Measurements from ENCODE around the gene GRIA1. TPM values are rescaled to one million over a fixed set of nuclear protein-coding genes. Genes with fewer than 3 reads are reported as not detected.

GRIA1 gene
- total RNA-seq, 1 donor from 2014 or later = not detected

DNA sequence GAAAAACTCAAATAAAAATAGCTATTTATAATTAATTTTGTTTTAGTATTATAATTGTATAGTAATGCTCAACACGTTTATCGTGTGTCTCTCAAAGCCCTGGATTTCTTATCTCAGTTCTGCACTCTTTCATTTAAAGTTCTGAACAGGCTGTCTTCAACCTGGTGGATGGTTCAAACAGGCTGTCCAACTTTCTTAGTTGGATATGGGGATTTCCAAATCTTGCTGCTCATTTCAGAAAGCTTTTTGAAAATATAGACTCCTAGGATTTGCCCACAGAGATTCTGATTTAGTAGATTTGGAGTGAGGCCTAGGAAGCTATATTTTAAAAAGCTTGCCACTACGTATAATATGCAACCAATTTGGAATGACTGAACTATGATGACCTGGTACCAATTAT lies 120.3 kb downstream of the GRIA1 start:
- DNase-seq (ENCODE audit: low read depth in 2 of 2) = no peak

DNA sequence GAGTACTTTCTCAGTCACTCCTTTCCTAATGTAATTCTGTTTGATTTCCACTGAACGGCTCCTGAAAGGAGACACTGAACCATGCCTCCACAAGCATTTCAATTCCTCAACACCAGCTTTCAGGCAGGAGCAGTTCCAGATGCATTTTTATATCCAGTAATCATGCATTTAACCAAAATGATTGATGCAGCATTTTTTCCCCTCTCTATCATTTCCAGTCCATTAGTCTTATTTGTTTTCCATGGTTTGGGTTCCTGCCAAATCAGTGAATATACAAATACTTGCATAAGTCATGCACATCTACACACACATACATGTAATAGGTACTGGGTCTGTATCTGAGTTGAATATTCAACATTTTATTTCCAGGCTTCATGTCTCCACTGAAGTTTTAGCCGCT lies 122.7 kb downstream of the GRIA1 start:
- peak in 1 of 2 donors; percentile 52 for DNase-seq (ENCODE audit: low read depth in 2 of 2)

DNA sequence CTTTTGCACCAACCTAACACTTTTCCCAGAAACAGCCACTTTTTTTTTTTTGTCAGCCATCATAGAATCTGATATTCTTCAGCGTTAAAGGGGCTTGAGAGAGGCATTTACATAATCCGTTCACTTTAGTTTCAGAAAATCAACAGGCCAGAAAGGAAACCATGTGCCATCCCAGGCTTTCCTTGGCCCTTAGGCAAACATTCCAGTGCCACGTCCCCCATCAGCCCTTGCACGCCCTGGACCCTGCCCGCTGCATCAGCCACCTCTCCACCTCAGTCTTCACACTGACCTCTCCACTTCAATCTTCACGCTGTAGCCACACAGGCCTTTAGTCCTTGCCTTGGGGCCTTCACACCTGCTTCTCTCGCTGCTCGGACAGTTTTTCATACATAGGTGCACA lies 123.2 kb downstream of the GRIA1 start:
- DNase-seq (ENCODE audit: low read depth in 2 of 2) = no peak

DNA sequence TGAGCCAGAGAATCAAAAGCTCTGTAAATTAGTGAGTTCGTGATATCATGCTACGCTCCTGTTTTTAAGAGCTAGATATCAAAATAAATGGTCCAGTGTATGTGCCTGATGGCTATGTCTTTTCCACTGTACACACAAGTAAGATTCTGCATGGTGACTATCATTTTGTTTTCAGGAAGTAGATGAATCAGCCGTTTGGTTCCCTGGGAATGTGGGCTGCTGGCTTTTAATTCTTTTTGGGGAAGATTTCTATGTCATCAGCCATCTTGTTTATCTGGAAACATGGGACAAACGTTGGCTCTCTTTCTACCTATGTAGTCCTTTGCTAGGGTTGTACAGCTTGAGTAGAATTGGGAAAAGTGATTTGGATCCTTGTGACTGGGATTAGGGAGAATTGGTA lies 126.7 kb downstream of the GRIA1 start:
- DNase-seq (ENCODE audit: low read depth in 2 of 2) = peak; percentile 38 to 74

DNA sequence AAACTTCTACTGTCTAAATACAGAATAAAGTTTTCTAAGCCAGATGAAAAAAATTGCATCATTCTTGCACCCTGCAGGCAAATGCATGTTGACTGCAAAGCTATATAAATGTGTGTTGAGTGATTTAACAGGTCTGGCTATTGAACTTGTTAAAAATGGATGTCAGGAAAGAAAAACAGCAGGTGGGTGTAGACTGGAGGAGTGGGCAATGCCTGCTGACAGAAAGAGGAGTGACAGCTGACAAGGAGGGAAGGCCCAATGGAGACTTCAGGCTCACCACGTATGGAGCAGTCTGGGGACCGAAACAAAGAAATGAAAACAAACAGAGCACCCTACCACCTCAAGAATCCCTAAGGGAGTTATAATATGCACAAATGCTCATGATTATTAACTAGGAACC lies 127.8 kb downstream of the GRIA1 start:
- DNase-seq (ENCODE audit: low read depth in 2 of 2) = no peak

DNA sequence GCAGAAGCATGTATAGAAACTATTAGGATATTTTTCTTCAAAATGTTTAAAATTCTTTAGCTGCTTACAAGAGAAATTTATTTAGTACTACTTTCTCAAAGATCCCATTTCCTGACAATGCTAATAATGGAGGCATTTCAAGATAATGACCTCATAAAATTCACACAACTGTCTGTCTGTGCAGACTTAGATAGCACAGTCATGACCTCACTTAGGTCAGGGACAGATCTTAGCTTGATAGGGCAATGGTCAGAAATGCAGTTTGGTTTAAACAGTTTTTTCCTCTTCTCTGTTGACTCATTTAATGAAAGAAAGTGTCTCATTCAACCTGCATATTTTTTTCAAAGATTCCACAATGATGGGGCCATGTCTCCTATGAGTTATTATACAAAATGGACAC lies 128.4 kb downstream of the GRIA1 start:
- peak in 1 of 2 donors; percentile 74 for DNase-seq (ENCODE audit: low read depth in 2 of 2)

DNA sequence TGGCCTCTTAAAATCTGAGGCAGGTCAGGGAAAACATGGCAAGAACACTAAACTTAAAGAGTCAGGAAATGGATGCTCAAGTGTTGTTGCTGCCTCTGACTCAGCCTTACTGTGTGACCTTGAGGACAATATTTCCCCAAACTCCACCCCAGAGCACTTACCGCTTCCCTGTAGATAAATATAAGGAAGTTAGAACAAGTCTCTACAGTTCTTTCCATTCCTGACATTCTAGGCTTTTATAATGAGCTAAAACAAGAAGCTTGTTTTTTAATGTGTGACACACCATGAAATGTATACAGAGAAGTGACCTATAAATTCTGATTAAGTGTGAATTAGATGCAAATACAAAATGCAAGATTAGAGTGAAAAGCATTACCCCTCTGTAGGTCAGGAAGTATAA lies 129.3 kb downstream of the GRIA1 start:
- peak in 1 of 2 donors; percentile 85 for DNase-seq (ENCODE audit: low read depth in 2 of 2)

DNA sequence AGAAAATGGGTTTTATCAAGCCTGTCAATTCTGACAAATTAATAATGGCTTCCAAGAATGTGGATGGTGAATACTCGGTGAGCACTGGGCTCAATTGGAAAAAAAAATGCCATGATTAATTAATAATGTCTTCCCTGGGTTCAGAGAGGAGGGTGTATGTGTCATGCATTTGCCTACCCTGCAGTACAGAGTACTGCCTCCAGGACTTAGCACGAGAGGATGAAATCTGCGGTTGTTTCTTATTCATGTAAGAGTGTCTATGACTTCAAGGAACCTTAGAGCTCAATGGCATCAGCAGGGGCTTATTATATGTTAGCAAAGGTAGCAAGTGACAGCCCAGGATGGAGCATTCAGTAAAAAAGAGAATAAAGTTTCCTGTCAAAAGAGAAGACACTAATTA lies 132.7 kb downstream of the GRIA1 start:
- no peak for DNase-seq (ENCODE audit: low read depth in 2 of 2)

DNA sequence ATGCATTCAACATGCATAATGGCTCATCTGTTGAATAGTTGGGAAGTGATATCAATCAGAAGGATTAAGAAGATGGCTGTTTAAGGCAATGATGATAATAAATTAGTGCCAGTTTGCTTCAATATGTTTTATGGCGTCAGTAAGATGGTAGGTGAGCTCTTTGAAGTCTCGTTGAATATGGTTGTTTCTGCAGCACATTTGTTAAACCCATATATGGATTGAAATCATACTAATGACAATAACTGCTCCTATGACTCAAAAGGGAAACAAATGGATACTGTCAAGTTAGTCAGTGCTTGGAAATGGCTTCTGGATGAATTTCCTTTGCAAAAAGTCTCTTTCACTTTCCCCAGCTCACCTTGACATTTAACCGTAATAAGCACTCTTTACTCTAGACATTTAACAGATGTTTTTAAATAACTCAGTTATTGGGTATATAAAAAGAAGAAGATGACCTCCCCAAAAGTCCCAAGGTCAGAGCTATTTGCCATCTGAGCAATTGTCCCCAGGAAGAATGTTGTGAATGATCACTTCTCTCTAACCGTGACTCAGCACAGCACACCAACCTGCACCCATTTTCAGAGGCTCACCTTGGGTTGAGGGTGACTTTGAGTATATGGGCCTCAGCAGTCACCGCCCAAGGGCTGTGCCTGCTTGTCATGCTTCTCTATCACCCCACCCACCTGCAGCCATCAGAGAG lies 133.4 kb downstream of the GRIA1 start:
- peak; percentile 9 to 80 for DNase-seq (ENCODE audit: low read depth in 2 of 2)

DNA sequence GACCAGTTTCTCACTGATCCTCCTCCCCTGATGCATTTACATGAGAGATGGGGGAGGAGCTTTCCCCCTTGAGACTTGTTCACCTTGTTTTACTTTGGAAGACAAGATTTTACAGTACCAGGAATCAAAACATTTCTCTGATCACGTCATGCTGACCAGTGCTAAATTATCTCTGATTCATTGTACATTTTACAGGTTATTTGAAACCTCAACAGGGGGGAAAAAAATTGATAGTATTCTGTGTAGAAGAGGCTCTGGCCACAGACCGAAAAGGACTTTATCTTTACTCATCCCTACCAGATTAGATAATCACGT lies 133.9 kb downstream of the GRIA1 start:
- no peak for DNase-seq (ENCODE audit: low read depth in 2 of 2)

DNA sequence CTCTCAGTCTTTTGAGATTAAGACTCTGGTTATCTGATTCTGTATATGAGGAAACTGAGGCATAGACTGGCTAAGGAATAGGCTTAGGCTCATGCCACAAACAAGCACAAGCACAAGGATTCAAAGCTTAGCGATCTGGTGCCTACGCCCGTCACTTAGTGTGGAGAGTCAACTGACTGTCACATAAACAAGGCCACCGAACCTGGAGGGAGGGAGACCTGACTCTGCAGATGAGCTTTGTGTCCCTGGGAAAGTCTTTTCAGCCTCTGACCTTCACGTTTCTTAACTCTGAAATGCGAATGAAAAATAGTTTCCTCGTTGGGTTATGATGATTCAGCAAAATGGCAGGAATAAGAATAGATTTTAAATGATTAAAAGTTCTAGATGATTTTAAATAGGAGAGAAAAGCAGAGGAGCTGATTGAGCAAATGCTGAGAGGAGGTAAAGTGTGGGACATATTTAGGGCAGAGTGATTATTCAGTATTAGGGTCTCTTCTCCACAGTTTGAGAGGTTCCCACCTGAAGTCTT lies 135.4 kb downstream of the GRIA1 start:
- DNase-seq (ENCODE audit: low read depth in 2 of 2) = no peak

DNA sequence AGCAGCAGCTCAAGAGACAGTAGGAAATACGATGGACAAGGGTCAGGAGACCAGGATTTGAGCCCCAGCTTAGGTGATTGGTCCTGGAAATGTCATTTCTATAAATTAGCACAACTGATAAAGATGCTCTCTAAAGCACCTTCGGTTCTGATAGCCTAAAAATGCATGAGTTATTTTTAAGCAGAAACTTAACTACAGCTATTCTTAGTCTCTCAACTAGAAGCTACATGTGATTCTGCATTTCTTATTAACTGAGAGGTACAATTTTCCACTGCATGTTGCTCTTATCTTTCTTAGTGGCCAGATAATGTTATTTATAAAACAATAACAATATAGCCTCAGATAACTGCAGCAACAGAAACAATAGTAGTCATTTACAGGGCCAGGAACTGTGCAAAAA lies 136.4 kb downstream of the GRIA1 start:
- DNase-seq (ENCODE audit: low read depth in 2 of 2) = no peak

DNA sequence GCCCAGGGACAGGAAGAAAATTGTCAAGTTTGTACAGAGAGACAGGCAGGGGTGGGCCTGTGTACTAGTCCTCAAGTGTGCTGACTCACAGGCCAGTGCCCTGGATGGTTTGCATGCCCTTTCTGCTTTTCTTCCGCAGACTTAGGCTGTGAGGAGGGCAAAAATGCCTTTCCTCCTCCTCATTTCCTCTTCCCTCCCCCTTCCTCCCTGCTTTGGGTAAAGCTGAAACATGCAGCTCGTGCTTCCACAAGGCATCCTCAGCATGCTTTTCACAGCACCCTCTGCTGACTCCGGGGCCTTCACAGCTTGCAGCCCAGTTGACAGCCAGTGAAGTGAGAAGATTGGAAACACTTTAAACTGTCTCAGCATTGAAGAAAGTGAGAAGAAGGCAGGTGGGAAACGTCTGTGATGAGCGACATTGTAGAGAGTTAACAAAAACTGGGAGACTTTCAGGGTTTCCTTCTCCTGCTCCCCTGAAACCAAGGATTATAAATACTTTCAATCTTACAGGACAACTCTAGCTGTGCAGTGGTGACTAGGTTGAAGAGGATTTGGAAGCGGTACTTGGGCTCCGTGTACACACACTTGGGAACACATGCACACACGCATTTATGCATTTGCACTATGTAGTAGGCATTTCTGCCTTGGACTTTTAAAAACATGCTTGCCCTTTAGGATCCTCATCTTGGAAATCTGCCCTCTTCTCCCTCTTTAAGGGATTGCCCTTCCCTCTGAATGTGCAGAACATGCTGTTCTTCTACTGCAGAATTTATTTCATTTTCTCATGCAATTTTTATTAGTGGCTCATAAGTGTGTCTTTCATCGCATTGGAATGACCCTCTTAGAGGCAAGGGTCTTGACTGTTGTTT lies 138.8 kb downstream of the GRIA1 start:
- peak; percentile 40 to 91 for DNase-seq (ENCODE audit: low read depth in 2 of 2)

DNA sequence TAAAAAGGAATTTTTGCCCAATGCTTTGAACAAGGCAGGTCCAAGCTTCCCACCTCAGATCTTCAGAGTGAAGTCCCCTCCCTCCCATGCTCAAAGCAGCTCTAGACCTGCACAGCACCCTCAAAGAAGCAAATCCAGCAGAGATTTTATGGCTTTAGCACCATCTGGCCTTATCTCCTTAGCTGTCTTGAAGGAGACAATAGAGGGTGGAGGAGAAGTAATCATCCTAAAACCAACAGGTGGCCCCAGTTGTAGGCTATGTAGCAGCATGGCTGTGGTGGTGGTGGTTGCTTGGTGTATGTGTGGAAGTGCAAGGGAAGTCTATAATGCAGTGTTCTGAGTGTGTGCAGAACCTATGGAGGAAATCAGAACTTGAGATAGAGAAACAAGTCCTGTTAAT lies 140.1 kb downstream of the GRIA1 start:
- no peak for DNase-seq (ENCODE audit: low read depth in 2 of 2)

DNA sequence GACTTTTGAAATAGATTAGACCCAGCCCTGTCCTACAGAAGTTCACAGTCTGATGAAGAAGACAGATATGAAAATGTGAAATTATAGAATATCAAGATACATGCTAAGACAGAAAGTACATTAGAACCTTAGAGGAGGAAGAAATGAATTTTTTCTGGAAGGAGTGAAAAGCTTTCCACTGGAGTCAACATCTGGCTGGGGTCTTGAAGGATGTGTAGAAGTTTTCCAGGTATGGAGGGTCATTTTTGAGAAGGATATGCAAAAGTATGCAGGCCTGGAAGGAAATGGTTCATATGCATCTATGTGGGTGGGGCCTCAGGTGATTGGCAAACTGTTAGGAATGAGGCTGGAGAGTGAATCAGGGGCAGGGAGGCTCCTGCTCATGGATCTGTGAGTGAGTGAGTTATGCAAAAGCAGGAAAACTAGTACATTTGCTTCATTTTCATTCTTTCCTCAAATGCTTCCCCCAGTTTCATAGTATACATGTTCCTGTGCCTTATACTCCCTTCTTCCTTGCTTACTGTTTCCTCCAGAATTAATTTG lies 142.3 kb downstream of the GRIA1 start:
- no peak for DNase-seq (ENCODE audit: low read depth in 2 of 2)

DNA sequence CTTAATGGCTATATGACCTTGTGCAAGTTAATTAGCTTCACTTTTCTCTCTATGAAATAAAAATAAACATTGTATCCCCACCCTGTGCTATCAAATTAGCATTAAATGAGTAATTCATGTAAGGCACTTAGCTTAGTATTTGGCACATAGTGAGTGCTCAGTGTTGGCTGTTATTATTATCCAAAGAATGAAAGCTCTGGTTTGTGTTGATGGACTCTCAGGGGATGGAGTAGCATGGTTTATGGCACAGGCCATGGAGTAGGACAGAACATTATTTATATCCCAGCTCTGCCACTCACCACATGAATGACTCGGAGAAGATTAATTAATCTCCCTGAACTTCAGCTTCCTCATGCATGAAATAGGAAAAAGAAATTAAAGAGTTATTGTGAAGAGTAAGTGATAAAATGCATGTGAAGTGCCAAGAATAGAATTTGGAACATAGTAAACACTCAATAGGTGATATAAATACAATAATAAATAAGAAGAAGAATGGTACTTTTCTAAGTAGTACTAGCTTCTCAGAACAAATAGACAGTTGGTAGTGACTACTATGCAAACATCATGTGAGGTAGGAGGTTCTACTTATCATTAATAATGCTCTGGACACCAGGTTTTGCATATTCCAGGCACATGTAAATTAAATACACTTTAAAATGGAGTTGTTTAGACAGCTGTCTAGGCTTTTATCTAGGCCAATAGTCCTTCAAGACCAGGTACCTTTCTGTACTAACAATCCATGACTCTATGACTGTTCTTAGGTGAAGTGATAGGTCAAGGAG lies 146.4 kb downstream of the GRIA1 start:
- no peak for DNase-seq (ENCODE audit: low read depth in 2 of 2)

DNA sequence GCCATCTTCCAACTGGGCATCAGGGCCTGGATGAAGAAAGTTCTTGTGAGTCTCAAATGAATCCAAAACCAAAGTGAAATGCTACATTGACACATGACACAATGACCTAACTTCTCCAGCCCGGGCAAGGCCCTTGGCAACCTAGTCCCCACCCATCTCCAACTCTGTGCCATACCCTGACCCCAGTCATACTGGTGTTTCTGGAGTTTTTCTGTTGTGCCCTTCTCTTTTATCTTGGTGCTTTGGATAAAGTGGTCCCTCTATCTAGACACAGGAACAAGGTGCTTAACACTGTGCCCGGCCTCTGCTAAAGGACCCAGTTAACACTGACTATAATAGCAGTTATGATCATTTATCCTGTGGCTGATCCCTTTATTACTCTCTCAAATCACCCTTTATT lies 149.8 kb downstream of the GRIA1 start:
- no peak for DNase-seq (ENCODE audit: low read depth in 2 of 2)

DNA sequence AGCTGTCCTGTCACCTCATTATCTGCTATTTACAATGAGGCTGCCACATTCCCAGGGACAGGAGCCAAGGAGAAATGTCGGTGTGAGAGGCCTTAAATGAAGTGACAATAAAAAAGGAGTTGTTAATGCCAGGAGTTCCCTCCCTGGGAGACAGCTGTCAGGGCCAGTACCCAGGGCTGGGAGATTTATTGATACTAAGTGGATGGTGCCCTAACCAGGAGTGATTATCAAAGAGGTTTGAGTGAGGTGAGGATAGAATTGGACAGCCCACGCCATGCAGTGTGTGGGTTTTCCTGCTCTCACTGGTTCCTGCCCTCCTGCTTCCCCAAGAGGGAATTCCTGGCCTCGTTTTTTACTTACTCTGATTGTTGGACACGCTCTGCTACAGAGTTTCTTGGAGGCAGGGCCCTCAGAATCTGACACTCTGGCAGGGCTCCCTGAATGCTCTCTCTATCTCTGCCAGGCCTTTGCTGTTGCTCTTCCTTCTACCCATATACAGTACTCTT lies 150.8 kb downstream of the GRIA1 start:
- no peak for DNase-seq (ENCODE audit: low read depth in 2 of 2)

DNA sequence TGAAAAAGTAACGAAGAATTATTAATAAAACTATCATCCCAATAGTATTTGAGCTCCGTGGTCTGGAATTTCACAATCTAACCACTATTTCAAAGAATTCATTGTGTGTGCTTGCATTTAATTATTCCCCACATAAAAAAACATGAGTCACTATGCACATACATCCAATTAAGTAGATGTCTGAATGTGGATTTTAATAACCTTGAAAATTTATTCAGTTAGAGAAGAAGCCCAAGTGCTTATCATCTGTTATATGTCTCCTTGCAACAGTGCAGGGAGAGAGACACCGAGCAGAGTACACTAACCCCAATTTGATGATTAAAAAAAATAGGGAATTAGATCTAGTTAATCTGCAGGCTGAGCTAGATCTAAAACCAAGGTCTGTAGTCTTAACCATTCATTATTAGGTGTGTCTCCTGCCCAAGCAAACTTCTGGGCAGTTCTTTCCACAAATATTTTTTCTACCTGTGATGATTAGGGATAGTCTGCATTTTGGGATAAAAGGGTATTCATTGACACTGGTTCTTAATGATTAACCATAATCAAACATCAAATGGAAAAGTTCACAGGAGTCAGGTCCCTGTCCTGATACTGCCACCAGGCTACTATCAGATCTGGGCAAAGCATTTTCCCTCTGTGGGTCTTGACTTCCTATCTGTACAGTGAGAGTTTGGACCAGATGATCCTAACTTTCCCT lies 164.2 kb downstream of the GRIA1 start:
- DNase-seq (ENCODE audit: low read depth in 2 of 2) = no peak

DNA sequence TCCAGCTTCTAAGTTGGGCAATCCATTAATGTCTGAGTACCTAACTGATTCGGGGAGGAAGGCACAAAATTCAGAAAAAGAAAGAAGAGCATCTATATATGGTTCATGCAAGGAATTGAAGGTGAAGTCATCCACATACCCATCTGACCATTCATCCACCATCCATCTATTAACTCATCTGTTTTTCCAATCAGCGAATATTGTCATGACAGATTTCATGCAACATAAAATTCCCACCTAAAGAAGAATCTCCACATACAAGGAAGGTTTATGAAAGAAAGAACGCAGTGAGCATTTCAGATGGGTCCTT lies 164.7 kb downstream of the GRIA1 start:
- DNase-seq (ENCODE audit: low read depth in 2 of 2) = no peak

DNA sequence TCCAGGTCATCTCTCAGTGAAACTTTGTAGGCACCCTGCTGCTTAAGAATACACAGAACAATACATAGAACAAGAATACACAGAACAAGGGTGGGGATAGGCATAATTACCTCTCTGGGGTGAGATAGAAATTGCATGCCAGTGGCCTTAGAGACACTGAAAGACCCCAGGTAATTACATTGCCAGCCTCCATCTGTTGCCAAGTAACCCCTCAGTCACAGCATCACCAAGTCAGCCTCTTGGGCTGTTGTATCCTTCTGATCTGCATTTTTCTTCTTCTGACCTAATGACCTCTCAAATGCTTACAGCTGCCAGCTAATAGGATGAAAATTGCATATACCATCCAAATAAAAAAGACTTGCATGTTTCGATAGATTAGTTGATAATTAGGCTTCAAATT lies 167.7 kb downstream of the GRIA1 start:
- DNase-seq (ENCODE audit: low read depth in 2 of 2) = no peak
